Suprapubic skin (tissue), 4 donors: ENCODE data around the gene TDRD3. TPM values are rescaled to one million over a fixed set of nuclear protein-coding genes. Genes with fewer than 3 reads are reported as not detected.

Source experiments
- DNase-seq, 2 donors: peaks; one replicate each; pipeline ENCODE4 v3.0.0-alpha.2; 2019; ENCODE audit warnings: low spot score in 2 of 2
- H3K27ac ChIP-seq: fragments of 200-600 bp; sonication (generic); one replicate; pipeline ENCODE4 v1.5.1; 2019
- H3K27me3 ChIP-seq: fragments of 200-600 bp; sonication (generic); one replicate; pipeline ENCODE4 v1.5.1; 2019
- H3K36me3 ChIP-seq: fragments of 200-600 bp; sonication (generic); one replicate; pipeline ENCODE4 v1.5.1; 2019
- H3K4me1 ChIP-seq: fragments of 200-600 bp; sonication (generic); one replicate; pipeline ENCODE4 v1.5.1; 2019
- H3K4me3 ChIP-seq: fragments of 200-600 bp; sonication (generic); one replicate; pipeline ENCODE4 v1.5.1; 2019; ENCODE audit warnings: mild to moderate bottlenecking
- H3K9me3 ChIP-seq: fragments of 200-600 bp; sonication (generic); one replicate; pipeline ENCODE4 v1.5.1; 2019
- CTCF ChIP-seq, 2 donors: fragments of 200-600 bp in 1 of 2; fragments of 450-650 bp in 1 of 2; sonication (generic) in 1 of 2; IDR thresholded peaks; one replicate each; pipeline ENCODE4 v1.5.1; 2016 to 2019; ENCODE audit warnings: antibody characterized with exemption in 2 of 2, mild to moderate bottlenecking in 1 of 2, moderate library complexity in 1 of 2
- EP300 ChIP-seq: sonication (generic); formaldehyde crosslinking; IDR thresholded peaks from one replicate; pipeline ENCODE4 v1.6.1; 2017; ENCODE audit warnings: antibody characterized with exemption
- POLR2A ChIP-seq, 2 donors: fragments of 450-650 bp; IDR thresholded peaks; one replicate each; pipeline ENCODE4 v1.6.1; 2017; ENCODE audit warnings: antibody characterized with exemption in 2 of 2, mild to moderate bottlenecking in 2 of 2, moderate library complexity in 2 of 2
- POLR2AphosphoS5 ChIP-seq, 3 donors: sonication (generic); formaldehyde crosslinking; IDR thresholded peaks; one replicate each; pipeline ENCODE4 v1.6.1; 2017; ENCODE audit warnings: antibody characterized with exemption in 3 of 3
- WGBS: methylation state at CpG from one replicate; pipeline ENCODE4 v1.1.5; 2018; 5-methylcytosine and 5-hydroxymethylcytosine counted together
- total RNA-seq, 4 donors: library from RNA; depleted of rRNA; stranded (reverse); fragments of >200 nt; gene quantifications; one replicate each; pipeline ENCODE4 v1.1.0, GENCODE V29; 2016

Gene TDRD3
- total RNA-seq, 4 donors from 2014 or later: 17.6 to 42.6 (median 21.7) TPM

- no peaks in the 10 kb centered on the region for H3K27me3 ChIP-seq
- TF ChIP-seq CTCF (IDR thresholded peaks at IDR 0.05) (no peak), EP300 (no peak), POLR2A (IDR thresholded peaks at IDR 0.05) (no peak), POLR2AphosphoS5 (IDR thresholded peaks at IDR 0.05) (no peak)
- no peak for DNase-seq
- peaks cover 7% of the 10 kb centered on the region for H3K9me3 ChIP-seq
- no peaks in the 10 kb centered on the region for H3K4me1 ChIP-seq
- H3K4me3 ChIP-seq: no peak overlapping the region
- no peak overlapping the region for H3K27ac ChIP-seq
- H3K36me3 ChIP-seq: peaks cover 17% of the 10 kb centered on the region
These were observed 85.0 kb downstream of the TDRD3 start for GRCh38 chr13:60482012-60482411.

GRCh38 chr13:60484865-60485264 lies 87.8 kb downstream of the TDRD3 start:
- H3K27me3 ChIP-seq: no peaks in the 10 kb centered on the region
- H3K4me1 ChIP-seq: no peaks in the 10 kb centered on the region
- no peak overlapping the region for H3K4me3 ChIP-seq
- peaks cover 17% of the 10 kb centered on the region for H3K36me3 ChIP-seq
- peaks cover 7% of the 10 kb centered on the region for H3K9me3 ChIP-seq
- TF ChIP-seq EP300 (no peak), CTCF (IDR thresholded peaks at IDR 0.05) (no peak), POLR2A (IDR thresholded peaks at IDR 0.05) (no peak), POLR2AphosphoS5 (IDR thresholded peaks at IDR 0.05) (no peak)
- H3K27ac ChIP-seq: no peak overlapping the region
- no peak for DNase-seq

GRCh38 chr13:60491531-60491930 lies 94.5 kb downstream of the TDRD3 start:
- Histone ChIP-seq H3K27ac (no peak overlapping the region), H3K9me3 (no peaks in the 10 kb centered on the region), H3K4me1 (no peaks in the 10 kb centered on the region), H3K27me3 (no peaks in the 10 kb centered on the region), H3K36me3 (peaks cover 23% of the 10 kb centered on the region), H3K4me3 (no peak overlapping the region)
- TF ChIP-seq CTCF (IDR thresholded peaks at IDR 0.05) (no peak), EP300 (no peak), POLR2AphosphoS5 (IDR thresholded peaks at IDR 0.05) (no peak), POLR2A (IDR thresholded peaks at IDR 0.05) (no peak)
- 79% methylated on average over 1 of the region's 1 CpG for WGBS
- no peak for DNase-seq

- H3K27ac ChIP-seq: no peak overlapping the region
- peaks cover 30% of the 10 kb centered on the region for H3K36me3 ChIP-seq
- H3K9me3 ChIP-seq: no peaks in the 10 kb centered on the region
- DNase-seq: no peak
- H3K27me3 ChIP-seq: no peaks in the 10 kb centered on the region
- no peaks in the 10 kb centered on the region for H3K4me1 ChIP-seq
- H3K4me3 ChIP-seq: no peak overlapping the region
- TF ChIP-seq POLR2A (IDR thresholded peaks at IDR 0.05) (no peak), POLR2AphosphoS5 (IDR thresholded peaks at IDR 0.05) (no peak), CTCF (IDR thresholded peaks at IDR 0.05) (no peak), EP300 (no peak)
These were observed 95.2 kb downstream of the TDRD3 start for GRCh38 chr13:60492187-60492586.

- Histone ChIP-seq H3K9me3 (no peaks in the 10 kb centered on the region), H3K27me3 (no peaks in the 10 kb centered on the region), H3K36me3 (peaks cover 45% of the 10 kb centered on the region), H3K4me3 (no peak overlapping the region), H3K27ac (no peak overlapping the region), H3K4me1 (no peaks in the 10 kb centered on the region)
- WGBS: 83% methylated on average over 1 of the region's 1 CpG
- DNase-seq: no peak
- TF ChIP-seq EP300: no peak
- no peak for TF ChIP-seq CTCF (IDR thresholded peaks at IDR 0.05)
- no peak for TF ChIP-seq POLR2AphosphoS5 (IDR thresholded peaks at IDR 0.05)
- TF ChIP-seq POLR2A (IDR thresholded peaks at IDR 0.05): no peak
These were observed 97.3 kb downstream of the TDRD3 start for GRCh38 chr13:60494296-60494695.
